GM10266 (cell line): ENCODE data around the gene LRRC8C.

Experiments
- DNase-seq: peaks from one replicate; pipeline ENCODE4 v3.0.0; 2012; ENCODE audit errors: extremely low spot score
- TF ChIP-seq, protein P1 (sequence below): IDR thresholded peaks from 2 replicates; pipeline ENCODE4 v1.5.1; 2012; ENCODE audit warnings: mild to moderate bottlenecking, low read depth; ENCODE audit not compliant: control insufficient read depth, insufficient read depth; ENCODE audit errors: missing control alignments

LRRC8C gene

GRCh38 chr1:89594096-89594740 lies 38.7 kb upstream of the LRRC8C start:
- no peak for DNase-seq
- TF ChIP-seq, protein P1, sequence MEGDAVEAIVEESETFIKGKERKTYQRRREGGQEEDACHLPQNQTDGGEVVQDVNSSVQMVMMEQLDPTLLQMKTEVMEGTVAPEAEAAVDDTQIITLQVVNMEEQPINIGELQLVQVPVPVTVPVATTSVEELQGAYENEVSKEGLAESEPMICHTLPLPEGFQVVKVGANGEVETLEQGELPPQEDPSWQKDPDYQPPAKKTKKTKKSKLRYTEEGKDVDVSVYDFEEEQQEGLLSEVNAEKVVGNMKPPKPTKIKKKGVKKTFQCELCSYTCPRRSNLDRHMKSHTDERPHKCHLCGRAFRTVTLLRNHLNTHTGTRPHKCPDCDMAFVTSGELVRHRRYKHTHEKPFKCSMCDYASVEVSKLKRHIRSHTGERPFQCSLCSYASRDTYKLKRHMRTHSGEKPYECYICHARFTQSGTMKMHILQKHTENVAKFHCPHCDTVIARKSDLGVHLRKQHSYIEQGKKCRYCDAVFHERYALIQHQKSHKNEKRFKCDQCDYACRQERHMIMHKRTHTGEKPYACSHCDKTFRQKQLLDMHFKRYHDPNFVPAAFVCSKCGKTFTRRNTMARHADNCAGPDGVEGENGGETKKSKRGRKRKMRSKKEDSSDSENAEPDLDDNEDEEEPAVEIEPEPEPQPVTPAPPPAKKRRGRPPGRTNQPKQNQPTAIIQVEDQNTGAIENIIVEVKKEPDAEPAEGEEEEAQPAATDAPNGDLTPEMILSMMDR = no peak

- DNase-seq = no peak
Observed at GRCh38 chr1:89596698-89597097, 36.2 kb upstream of the LRRC8C start.

GRCh38 chr1:89598450-89599331 lies 34.2 kb upstream of the LRRC8C start:
- TF ChIP-seq, protein P1 = peak; percentile 67
- peak; percentile 24 for DNase-seq

More at GRCh38 chr1:89596698-89597097, 36.2 kb upstream of the LRRC8C start:
- TF ChIP-seq, protein P1 = no peak

DNA sequence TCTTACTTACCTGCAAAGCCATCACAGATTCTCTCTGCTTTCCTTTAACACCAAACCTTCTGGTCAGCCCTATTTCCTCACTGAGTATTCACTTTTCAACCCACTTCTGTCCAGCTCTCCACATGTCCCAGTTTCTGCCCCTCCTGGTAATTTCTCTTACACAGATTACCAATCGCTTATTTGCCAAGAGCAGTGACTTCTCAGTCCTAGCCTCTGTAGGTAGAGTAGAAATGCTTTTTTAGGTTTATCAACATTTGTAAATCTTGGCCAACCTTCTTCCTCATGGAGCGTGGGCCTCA lies 33.6 kb upstream of the LRRC8C start:
- TF ChIP-seq, protein P1 = no peak
- no peak for DNase-seq

- TF ChIP-seq, protein P1 = no peak
- DNase-seq = peak; percentile 14
Observed at GRCh38 chr1:89600451-89601224, 32.3 kb upstream of the LRRC8C start.

DNA sequence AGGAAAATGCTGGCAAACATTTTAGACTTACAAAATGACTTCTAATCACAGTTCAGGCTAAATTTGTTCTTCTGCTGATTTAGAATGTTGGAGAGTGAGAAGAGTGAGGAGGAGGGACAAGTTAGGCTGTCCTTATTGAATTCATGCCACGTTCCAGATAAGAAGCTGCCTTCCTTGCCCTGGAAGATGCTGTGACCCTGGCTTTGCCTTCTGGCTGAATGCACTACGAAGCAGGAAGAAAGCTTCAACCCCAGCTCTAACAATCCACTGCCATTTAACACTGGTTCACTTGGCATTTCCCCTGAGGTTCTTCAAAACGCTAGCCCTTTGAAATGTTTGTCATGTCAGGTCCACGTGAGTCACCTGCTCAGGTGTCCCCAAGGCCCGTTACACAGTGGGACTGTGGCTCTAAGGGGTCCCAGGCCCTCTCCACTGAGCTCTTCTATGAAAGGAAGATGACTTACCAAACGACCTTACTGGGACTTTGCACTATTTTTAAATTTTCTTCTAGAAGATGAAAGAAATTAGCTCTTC lies 30.0 kb upstream of the LRRC8C start:
- TF ChIP-seq, protein P1 = no peak
- DNase-seq = no peak
